PFSK-1 (cell line): ENCODE measurements around the gene STX1A.

Experiments used
- POLR2AphosphoS5 ChIP-seq: IDR thresholded peaks from 2 replicates; pipeline ENCODE4 v1.6.1; 2012; ENCODE audit warnings: low read depth, mild to moderate bottlenecking, control low read depth, low read length, moderate library complexity
- TAF1 ChIP-seq: IDR thresholded peaks from 2 replicates; pipeline ENCODE4 v1.6.1; 2012; ENCODE audit warnings: low read length, control low read depth, borderline replicate concordance; ENCODE audit not compliant: insufficient read depth

DNA sequence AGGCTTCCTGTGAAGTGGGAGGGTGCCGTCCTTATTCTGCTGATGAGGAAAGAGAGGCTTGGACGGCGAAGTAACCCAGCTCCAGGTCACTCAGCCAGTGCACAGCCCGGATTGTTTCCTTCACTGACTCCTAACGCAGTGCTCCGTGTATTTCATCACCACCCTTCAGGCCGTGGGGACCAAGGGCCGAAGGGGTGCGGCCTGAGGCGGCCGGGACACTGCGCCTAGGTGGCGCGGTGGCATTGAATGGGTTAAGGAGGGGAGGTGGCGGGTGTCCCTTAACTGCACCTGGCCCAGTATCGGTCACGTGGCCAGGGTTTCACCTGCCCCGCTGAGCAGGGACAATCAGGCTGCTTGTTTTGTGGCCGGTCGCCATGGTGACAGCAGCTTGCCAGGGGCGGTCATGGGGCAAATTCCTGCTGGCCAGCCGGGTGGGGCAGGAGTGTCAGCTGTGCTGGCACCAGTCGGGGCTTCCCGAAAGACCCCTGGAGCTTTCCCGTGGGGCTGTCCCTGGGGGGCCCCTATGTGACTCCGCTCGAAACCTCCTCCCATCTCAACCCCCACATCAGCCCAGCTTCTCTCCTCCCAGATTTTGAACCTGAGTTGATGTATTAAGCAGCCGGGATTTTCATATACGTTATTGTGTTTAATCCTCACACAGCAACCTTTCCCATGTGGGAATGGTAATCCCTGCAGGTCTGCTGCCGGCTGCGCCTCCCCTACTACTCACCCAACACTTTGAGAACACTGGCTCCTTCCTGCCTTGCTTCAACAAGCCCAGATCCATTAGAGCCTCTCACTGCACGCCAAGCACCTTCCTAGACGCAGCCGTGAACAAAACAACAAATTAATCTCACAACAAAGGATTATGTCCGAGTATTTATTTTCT is 23.5 kb upstream of the STX1A start:
- TF ChIP-seq TAF1 (no peak), POLR2AphosphoS5 (no peak)
